ENCODE results near the gene CCL4.

Gene CCL4

DNA sequence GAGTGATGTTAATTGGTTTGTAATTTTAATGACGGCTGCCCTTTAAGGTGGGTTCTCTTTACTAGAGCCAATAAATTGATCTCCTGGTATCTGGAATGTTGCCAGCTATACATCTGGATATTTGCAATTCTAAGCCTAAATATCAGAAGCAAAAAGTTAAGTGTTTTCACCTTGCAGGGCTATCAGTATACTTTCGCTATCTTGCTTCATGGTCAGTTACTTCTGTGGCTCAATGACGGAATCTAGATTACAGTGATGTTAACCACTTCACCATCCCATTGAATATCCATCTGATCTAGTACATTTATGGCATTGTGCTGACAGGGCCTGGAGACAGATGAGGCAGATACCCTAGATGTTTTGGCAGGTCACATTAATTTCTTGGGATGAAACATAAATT, 28.3 kb downstream of the CCL4 start:
- no peak for DNase-seq
- peaks cover 18% of the 10 kb centered on the region for H3K27me3 Mint-ChIP-seq
- no peaks in the 10 kb centered on the region for H3K4me1 Mint-ChIP-seq
- CTCF ChIA-PET = interaction anchor here (1.4 kb wide), 1 partner anchor 16 kb away, joined by 3 read pairs; no protein-coding TSS in a partner anchor
- H3K36me3 Mint-ChIP-seq = no peaks in the 10 kb centered on the region
- no peaks in the 10 kb centered on the region for H3K9me3 Mint-ChIP-seq
- H3K27ac Mint-ChIP-seq = no peak overlapping the region
- H3K4me3 Mint-ChIP-seq = no peak overlapping the region

DNA sequence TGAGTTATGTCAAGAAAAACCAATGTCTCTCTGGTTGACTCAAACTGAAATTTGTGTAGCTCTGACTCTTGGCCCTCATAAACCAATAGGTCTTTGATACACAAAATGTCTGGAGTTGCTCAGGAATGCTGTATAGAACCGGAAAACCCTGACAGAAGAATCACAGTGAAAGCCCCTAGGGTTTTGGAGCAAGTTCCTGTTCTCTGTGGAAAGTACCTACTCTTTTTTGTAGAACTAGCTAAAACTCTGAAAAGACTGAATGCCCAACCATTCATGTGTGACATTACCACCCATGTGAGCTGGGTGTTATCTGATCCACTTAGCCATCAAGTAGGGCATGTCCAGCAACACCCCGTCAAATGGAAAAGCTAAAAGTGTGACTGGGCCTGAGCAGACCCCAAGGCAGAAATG, 28.8 kb downstream of the CCL4 start:
- Mint-ChIP-seq H3K36me3 (no peaks in the 10 kb centered on the region), H3K4me1 (no peaks in the 10 kb centered on the region), H3K9me3 (no peaks in the 10 kb centered on the region), H3K4me3 (no peak overlapping the region), H3K27ac (no peak overlapping the region), H3K27me3 (peaks cover 18% of the 10 kb centered on the region)
- DNase-seq = no peak
- CTCF ChIA-PET = interaction anchor here (1.4 to 2.7 kb wide), 2 partner anchors 15 to 16 kb away, joined by 3 to 15 read pairs; no protein-coding TSS in a partner anchor

DNA sequence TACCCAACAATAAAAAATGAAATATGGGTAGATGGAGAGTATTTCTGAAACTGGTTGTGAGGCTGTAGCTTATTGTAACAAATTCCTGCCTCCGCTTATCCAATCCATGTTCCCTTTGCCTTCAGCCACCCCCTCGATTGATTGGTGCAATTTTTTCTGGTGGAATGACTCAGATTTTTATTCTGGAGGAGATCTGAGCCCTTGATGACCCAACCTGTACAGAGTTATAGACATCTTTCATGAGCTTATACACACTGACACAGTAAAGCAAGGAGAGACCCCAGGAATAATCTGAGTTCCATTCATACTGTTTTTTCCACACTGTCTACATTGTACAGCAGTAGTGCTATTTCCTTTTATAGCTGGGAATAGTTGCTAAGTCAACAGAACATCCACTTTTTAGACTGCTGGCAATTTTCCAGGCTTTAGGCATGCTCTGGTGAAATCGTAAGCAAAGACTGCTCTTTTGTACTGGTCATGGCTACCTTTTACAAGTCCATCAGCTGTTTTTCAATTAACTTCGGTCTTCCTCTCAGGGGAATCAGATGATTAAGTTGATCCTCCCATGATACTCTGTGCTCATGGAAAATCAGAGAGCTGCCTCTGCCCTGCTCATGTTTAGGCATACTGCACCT, 30.1 kb downstream of the CCL4 start:
- no peak overlapping the region for H3K4me3 Mint-ChIP-seq
- H3K9me3 Mint-ChIP-seq = no peaks in the 10 kb centered on the region
- no peaks in the 10 kb centered on the region for H3K4me1 Mint-ChIP-seq
- CTCF ChIA-PET = interaction anchor here (1.0 to 2.7 kb wide), 4 partner anchors 13 to 165 kb away, joined by 3 to 15 read pairs (median 6); no protein-coding TSS in a partner anchor
- H3K27ac Mint-ChIP-seq = no peak overlapping the region
- H3K36me3 Mint-ChIP-seq = no peaks in the 10 kb centered on the region
- H3K27me3 Mint-ChIP-seq = peaks cover 19% of the 10 kb centered on the region
- no peak for DNase-seq

DNA sequence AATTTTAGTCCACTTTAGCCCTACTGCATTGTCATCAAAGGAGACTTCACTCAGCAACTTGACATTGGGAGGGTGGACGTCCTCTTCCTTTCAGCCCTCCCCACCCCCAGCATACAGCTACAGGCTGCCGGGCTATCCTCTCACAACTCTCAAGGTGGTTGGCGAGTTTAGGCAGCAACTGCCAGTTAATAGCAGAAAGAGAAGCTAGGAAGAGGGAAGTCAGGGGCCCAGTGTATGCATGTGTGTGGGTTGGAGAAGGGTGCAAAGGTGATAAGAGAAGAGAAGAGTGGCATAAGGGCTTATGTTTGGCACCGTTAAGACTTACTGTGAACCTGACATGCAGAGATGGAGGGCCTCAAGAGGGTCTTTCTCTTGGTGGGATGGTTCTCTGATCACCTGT, 31.8 kb downstream of the CCL4 start:
- H3K4me1 Mint-ChIP-seq = no peaks in the 10 kb centered on the region
- CTCF ChIA-PET = no interaction called here
- H3K4me3 Mint-ChIP-seq = no peak overlapping the region
- no peak overlapping the region for H3K27ac Mint-ChIP-seq
- DNase-seq = no peak
- H3K9me3 Mint-ChIP-seq = no peaks in the 10 kb centered on the region
- no peaks in the 10 kb centered on the region for H3K36me3 Mint-ChIP-seq
- peaks cover 19% of the 10 kb centered on the region for H3K27me3 Mint-ChIP-seq

DNA sequence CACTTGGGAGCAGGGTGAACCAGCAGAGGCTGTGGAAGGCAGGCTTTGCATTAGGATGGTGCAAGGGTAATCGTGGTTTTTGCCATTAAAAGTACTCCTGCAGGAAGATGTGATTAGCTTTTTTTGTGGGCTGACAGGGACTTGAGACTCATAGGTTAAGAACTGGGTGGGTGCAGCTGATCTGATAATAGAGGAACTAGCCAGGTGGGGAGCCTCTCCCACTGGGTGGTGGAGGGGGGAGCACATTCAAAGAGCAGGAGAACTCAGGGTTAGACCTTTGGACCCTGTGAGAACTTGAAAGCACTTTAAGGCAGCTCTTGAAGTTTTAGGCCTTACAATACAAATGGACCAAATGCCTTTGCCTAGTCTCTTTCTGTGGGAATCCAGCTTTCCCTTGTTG, 32.4 kb downstream of the CCL4 start:
- Mint-ChIP-seq H3K27ac (no peak overlapping the region), H3K27me3 (peaks cover 16% of the 10 kb centered on the region), H3K36me3 (no peaks in the 10 kb centered on the region), H3K9me3 (no peaks in the 10 kb centered on the region), H3K4me3 (no peak overlapping the region), H3K4me1 (no peaks in the 10 kb centered on the region)
- no peak for DNase-seq
- CTCF ChIA-PET = no interaction called here

DNA sequence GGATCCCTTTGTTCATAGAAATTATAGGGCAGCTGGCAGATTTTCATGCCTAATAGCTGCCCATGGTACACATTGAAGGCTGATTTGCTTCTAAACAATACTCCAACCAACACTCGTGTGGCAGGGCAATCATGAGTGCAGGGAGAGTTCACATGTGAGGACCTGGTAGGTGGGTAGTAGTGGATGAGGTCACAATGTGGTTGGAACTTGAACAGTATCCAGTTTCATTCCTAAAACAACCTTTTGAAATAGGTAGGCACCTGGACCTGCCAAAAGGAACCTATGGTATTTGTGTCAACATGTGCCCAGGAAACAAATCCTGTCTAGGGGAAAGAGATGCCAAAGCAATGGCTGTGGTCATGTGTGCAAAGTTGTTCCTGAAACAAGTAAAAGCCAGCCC, 32.8 kb downstream of the CCL4 start:
- no peak for DNase-seq
- no peaks in the 10 kb centered on the region for H3K36me3 Mint-ChIP-seq
- no peaks in the 10 kb centered on the region for H3K9me3 Mint-ChIP-seq
- CTCF ChIA-PET = no interaction called here
- peaks cover 16% of the 10 kb centered on the region for H3K27me3 Mint-ChIP-seq
- H3K27ac Mint-ChIP-seq = no peak overlapping the region
- no peak overlapping the region for H3K4me3 Mint-ChIP-seq
- no peaks in the 10 kb centered on the region for H3K4me1 Mint-ChIP-seq

DNA sequence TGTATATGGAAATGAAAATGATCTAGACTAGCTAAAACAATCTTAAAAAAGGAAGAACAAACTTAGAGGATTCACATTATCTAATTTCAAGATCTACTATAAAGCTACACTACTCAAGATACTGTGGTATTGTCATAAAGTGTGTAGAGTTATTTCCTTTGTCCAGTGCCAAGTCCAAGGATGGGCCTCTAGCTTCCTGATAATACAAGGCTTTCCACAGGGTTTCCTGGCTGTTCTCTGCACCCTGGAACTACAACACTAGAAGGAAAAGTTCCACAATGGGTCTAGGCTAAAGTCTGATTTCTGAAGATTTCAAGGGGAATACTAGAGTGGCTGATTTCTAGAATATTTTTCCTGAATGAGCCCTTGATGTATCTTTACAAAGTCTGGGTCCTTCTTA, 38.6 kb downstream of the CCL4 start:
- no peak overlapping the region for H3K27ac Mint-ChIP-seq
- H3K4me3 Mint-ChIP-seq = no peak overlapping the region
- no peaks in the 10 kb centered on the region for H3K36me3 Mint-ChIP-seq
- no peaks in the 10 kb centered on the region for H3K9me3 Mint-ChIP-seq
- H3K4me1 Mint-ChIP-seq = no peaks in the 10 kb centered on the region
- CTCF ChIA-PET = no interaction called here
- no peak for DNase-seq
- peaks cover 11% of the 10 kb centered on the region for H3K27me3 Mint-ChIP-seq

DNA sequence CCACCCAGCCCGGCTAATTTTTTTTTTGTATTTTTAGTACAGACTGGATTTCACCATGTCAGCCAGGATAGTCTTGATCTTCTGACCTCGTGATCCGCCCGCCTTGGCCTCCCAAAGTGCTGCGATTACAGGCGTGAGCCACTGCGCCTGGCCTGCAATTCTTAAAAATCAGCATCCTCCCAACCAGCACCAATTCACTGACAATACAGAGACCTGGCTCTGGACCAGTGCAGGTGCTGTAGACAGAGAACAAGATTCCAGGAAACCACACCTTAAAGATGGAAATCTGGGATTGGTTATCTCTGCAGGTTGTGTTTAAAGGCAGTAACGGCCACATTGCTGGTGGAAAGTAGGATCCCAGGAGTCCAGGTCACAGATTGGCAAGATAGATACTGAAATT, 39.2 kb downstream of the CCL4 start:
- H3K9me3 Mint-ChIP-seq = no peaks in the 10 kb centered on the region
- DNase-seq = no peak
- CTCF ChIA-PET = interaction anchor here (1.1 kb wide), 2 partner anchors 42 to 173 kb away, joined by 3 to 5 read pairs; no protein-coding TSS in a partner anchor

DNA sequence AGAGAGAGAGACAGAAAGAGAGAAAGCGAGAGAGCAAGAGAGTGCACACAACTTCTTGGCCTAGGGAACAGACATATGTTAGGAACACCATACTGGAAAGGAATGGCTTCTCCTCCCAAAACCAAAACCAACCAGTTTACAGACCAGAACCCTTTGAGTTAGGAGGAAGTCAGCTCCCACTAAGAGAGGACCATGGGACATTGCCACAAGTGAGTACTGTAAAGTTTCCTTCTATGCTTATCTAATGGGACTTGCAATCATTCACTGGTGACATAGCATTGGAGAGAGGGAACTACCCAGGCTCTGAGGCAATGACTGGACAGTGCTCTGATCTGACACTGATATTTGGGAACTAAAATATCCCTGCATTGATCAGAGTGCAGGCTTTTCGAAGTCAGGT, 40.4 kb downstream of the CCL4 start:
- no peak for DNase-seq
- Mint-ChIP-seq H3K4me3 (no peak overlapping the region), H3K27ac (no peak overlapping the region), H3K4me1 (no peaks in the 10 kb centered on the region), H3K27me3 (peaks cover 13% of the 10 kb centered on the region), H3K9me3 (no peaks in the 10 kb centered on the region), H3K36me3 (no peaks in the 10 kb centered on the region)
- CTCF ChIA-PET = no interaction called here

More for the DNA sequence above, 39.2 kb downstream of the CCL4 start:
- no peaks in the 10 kb centered on the region for H3K36me3 Mint-ChIP-seq
- H3K4me1 Mint-ChIP-seq = no peaks in the 10 kb centered on the region
- no peak overlapping the region for H3K27ac Mint-ChIP-seq
- H3K4me3 Mint-ChIP-seq = no peak overlapping the region
- peaks cover 16% of the 10 kb centered on the region for H3K27me3 Mint-ChIP-seq

DNA sequence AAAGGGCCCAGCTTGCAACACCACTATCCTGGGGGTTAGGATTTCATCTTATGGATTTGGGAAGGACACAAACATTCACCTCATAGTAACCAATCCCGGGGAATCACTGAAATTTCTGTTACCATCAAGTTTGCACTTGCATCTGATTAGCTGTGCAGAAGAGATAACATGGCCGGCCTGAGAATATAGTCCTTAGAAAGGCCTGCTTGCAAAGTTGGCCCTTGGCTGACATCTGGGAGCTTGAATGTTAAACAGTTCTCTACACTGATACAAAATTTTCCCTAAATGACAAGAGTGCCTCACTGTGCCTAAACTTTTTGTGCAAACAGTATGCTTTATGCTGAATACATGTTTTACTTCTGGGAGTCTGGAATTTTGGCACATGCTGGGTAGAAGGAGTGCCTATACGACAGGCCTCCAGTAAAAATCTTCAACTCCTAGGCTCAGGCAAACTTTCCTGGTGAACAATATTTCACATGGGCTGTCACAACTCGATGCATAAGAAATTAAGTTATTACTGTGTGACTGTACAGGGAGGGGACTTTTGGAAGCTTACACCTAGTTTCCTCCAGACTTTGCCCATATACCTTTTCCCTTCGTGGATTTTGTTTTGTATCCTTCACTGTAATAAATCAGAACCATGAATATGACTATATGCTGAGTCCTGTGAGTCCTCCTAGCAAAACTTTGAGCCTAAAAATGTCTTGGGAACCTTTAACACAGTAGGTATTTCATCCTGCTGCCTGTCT, 41.5 kb downstream of the CCL4 start:
- no peaks in the 10 kb centered on the region for H3K36me3 Mint-ChIP-seq
- peaks cover 24% of the 10 kb centered on the region for H3K27me3 Mint-ChIP-seq
- H3K4me3 Mint-ChIP-seq = no peak overlapping the region
- CTCF ChIA-PET = interaction anchor here (0.8 to 6.7 kb wide), 5 partner anchors 64 to 295 kb away, joined by 3 to 129 read pairs (median 3); no protein-coding TSS in a partner anchor
- H3K9me3 Mint-ChIP-seq = no peaks in the 10 kb centered on the region
- H3K4me1 Mint-ChIP-seq = no peaks in the 10 kb centered on the region
- H3K27ac Mint-ChIP-seq = no peak overlapping the region
- no peak for DNase-seq

DNA sequence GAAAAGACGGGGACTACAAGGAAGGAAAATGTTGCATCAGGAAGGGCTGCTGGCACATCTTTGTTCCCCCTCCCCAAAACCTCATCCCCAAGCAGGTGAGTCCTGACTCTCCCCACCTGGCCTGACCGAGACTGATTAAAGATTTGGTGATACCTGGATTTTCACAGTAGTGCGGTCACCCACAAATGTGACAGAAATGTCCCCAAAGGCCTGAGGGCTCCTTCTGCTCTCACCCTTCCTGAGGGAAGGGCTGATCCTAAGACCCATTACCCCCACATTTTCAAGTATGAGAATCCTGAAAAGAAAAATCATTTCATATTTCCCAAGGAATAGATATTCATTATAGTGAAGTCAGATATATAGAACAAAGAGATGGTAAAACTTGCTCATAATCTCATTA, 44.0 kb downstream of the CCL4 start:
- Mint-ChIP-seq H3K27me3 (peaks cover 37% of the 10 kb centered on the region), H3K27ac (no peak overlapping the region), H3K36me3 (no peaks in the 10 kb centered on the region), H3K4me1 (no peaks in the 10 kb centered on the region), H3K4me3 (no peak overlapping the region), H3K9me3 (no peaks in the 10 kb centered on the region)
- no peak for DNase-seq
- CTCF ChIA-PET = interaction anchor here (0.8 to 6.7 kb wide), 10 partner anchors 14 to 382 kb away, joined by 3 to 129 read pairs (median 5); partner anchors contain the start of genes CCL14 and CCL16

- peaks cover 47% of the 10 kb centered on the region for H3K27me3 Mint-ChIP-seq
- no peaks in the 10 kb centered on the region for H3K4me1 Mint-ChIP-seq
- no peaks in the 10 kb centered on the region for H3K9me3 Mint-ChIP-seq
- H3K27ac Mint-ChIP-seq = no peak overlapping the region
- H3K4me3 Mint-ChIP-seq = no peak overlapping the region
- CTCF ChIA-PET = interaction anchor here (0.6 to 6.7 kb wide), 26 partner anchors 15 to 385 kb away, joined by 3 to 129 read pairs (median 6); partner anchors contain the start of genes CCL14, CCL16 and CCL23
- H3K36me3 Mint-ChIP-seq = no peaks in the 10 kb centered on the region
- DNase-seq = peak; percentile 78
These were observed 45.1 kb downstream of the CCL4 start for GRCh38 chr17:36148559-36149295.

DNA sequence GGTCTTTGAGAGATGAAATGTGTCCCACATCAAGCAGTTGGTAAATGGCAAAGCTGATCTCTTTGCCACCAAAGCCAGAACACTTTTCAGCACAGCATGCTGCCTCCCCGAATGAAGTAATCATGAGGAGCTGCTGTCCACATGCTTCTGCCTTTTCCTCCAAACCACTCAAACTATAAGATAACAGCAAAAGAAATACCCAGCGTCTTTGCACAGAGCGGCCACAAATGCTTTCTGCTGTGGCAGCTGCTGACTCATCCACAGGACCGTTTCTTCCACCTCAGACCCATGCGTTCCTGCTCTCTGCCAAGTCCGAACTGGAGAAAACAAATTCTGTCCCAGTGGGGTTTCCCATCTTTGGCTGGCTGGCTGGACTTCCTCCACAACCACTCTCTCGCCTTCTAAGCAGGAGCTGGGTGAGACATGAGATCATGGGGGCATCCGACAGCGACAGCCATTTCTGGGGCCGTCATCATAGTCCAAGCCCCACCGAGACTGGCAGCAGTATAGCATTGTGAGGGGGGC, 45.7 kb downstream of the CCL4 start:
- Mint-ChIP-seq H3K9me3 (no peaks in the 10 kb centered on the region), H3K27ac (no peak overlapping the region), H3K27me3 (peaks cover 49% of the 10 kb centered on the region), H3K4me3 (no peak overlapping the region), H3K36me3 (no peaks in the 10 kb centered on the region), H3K4me1 (no peaks in the 10 kb centered on the region)
- CTCF ChIA-PET = interaction anchor here (0.6 to 6.7 kb wide), 21 partner anchors 16 to 385 kb away, joined by 3 to 129 read pairs (median 6); partner anchors contain the start of gene CCL16
- DNase-seq = no peak

Data from activated naive CD4-positive, alpha-beta T cell treated with anti-CD3 and anti-CD28 coated beads, Interleukin-2, amount 10 ng/mL, durations not matched to agents 7 days and 5 days (primary cell).